H9 (cell line): ENCODE results near the gene TTLL9. TPM values are rescaled to one million over a fixed set of nuclear protein-coding genes. Genes with fewer than 3 reads are reported as not detected.

Experiments
- DNase-seq: peaks from one replicate; pipeline ENCODE4 v3.0.0-alpha.2; 2017
- H2AFZ ChIP-seq: one replicate; pipeline ENCODE4 v1.6.1; 2013; ENCODE audit warnings: mild to moderate bottlenecking, low read length, control low read depth, moderate library complexity
- H2AK5ac ChIP-seq: 2 replicates; pipeline ENCODE4 v1.6.1; 2013; ENCODE audit warnings: low read length, control low read depth, mixed read lengths; ENCODE audit not compliant: insufficient read length
- H2BK120ac ChIP-seq: one replicate; pipeline ENCODE4 v1.6.1; 2013; ENCODE audit warnings: low read depth, mild to moderate bottlenecking, low read length, control low read depth, inconsistent platforms; ENCODE audit not compliant: poor library complexity, severe bottlenecking
- H2BK12ac ChIP-seq: 2 replicates; pipeline ENCODE4 v1.6.1; 2013; ENCODE audit warnings: low read length, control low read depth, mixed read lengths, low read depth; ENCODE audit not compliant: insufficient read length
- H2BK15ac ChIP-seq: 2 replicates; pipeline ENCODE4 v1.6.1; 2013; ENCODE audit warnings: low read depth, low read length, control low read depth
- H2BK20ac ChIP-seq: one replicate; pipeline ENCODE4 v1.6.1; 2013; ENCODE audit warnings: low read depth, mild to moderate bottlenecking, low read length, control low read depth, inconsistent platforms; ENCODE audit not compliant: poor library complexity, severe bottlenecking
- H2BK5ac ChIP-seq: 2 replicates; pipeline ENCODE4 v1.6.1; 2013; ENCODE audit warnings: low read length, control low read depth, mixed read lengths; ENCODE audit not compliant: insufficient read length
- H3K14ac ChIP-seq: 2 replicates; pipeline ENCODE4 v1.6.1; 2013; ENCODE audit warnings: low read length, control low read depth; ENCODE audit not compliant: insufficient read depth
- H3K18ac ChIP-seq: 2 replicates; pipeline ENCODE4 v1.6.1; 2013; ENCODE audit warnings: low read depth, mild to moderate bottlenecking, mixed read lengths, low read length, control low read depth; ENCODE audit not compliant: insufficient read length
- H3K23ac ChIP-seq: 2 replicates; pipeline ENCODE4 v1.6.1; 2013; ENCODE audit warnings: low read length, control low read depth, mixed read lengths, low read depth; ENCODE audit not compliant: insufficient read length
- H3K23me2 ChIP-seq: 2 replicates; pipeline ENCODE4 v1.6.1; 2013; ENCODE audit warnings: low read depth, mild to moderate bottlenecking, mixed read lengths, low read length, control low read depth; ENCODE audit not compliant: insufficient read length, poor library complexity, severe bottlenecking
- H3K27ac ChIP-seq: 2 replicates; pipeline ENCODE4 v1.5.1; 2013; ENCODE audit warnings: low read length, control low read depth, mixed read lengths, low read depth; ENCODE audit not compliant: insufficient read length
- H3K27me3 ChIP-seq: 2 replicates; pipeline ENCODE4 v1.6.1; 2013; ENCODE audit warnings: low read length, control low read depth, inconsistent platforms; ENCODE audit not compliant: insufficient read depth
- H3K4ac ChIP-seq: 2 replicates; pipeline ENCODE4 v1.6.1; 2013; ENCODE audit warnings: low read depth, mild to moderate bottlenecking, control low read depth, inconsistent platforms, low read length, moderate library complexity
- H3K4me1 ChIP-seq: 2 replicates; pipeline ENCODE4 v1.6.1; 2013; ENCODE audit warnings: low read length, control low read depth, inconsistent platforms; ENCODE audit not compliant: insufficient read depth
- H3K4me2 ChIP-seq: 2 replicates; pipeline ENCODE4 v1.6.1; 2013; ENCODE audit warnings: low read length, control low read depth, mixed read lengths; ENCODE audit not compliant: insufficient read length, insufficient read depth
- H3K56ac ChIP-seq: 2 replicates; pipeline ENCODE4 v1.6.1; 2013; ENCODE audit warnings: low read depth, mild to moderate bottlenecking, mixed read lengths, low read length, control low read depth; ENCODE audit not compliant: insufficient read length
- H3K79me1 ChIP-seq: 2 replicates; pipeline ENCODE4 v1.6.1; 2013; ENCODE audit warnings: low read depth, mild to moderate bottlenecking, moderate library complexity, low read length, control low read depth, inconsistent platforms; ENCODE audit not compliant: insufficient read depth, poor library complexity, severe bottlenecking
- H3K79me2 ChIP-seq: 2 replicates; pipeline ENCODE4 v1.6.1; 2013; ENCODE audit warnings: low read length, control low read depth, inconsistent platforms; ENCODE audit not compliant: insufficient read depth
- H3K9ac ChIP-seq: 2 replicates; pipeline ENCODE4 v1.6.1; 2013; ENCODE audit warnings: low read length, control low read depth, mixed read lengths; ENCODE audit not compliant: insufficient read length; ENCODE audit errors: extremely low read depth
- H3K9me3 ChIP-seq: one replicate; pipeline ENCODE4 v1.6.1; 2013; ENCODE audit warnings: low read depth, low read length, inconsistent platforms; ENCODE audit not compliant: control insufficient read depth
- H3T11ph ChIP-seq: one replicate; pipeline ENCODE4 v1.6.1; 2013; ENCODE audit warnings: mild to moderate bottlenecking, low read length, control low read depth, inconsistent platforms
- H4K20me1 ChIP-seq: one replicate; pipeline ENCODE4 v1.6.1; 2013; ENCODE audit not compliant: control insufficient read depth, insufficient read length, insufficient read depth
- H4K5ac ChIP-seq: 2 replicates; pipeline ENCODE4 v1.6.1; 2013; ENCODE audit warnings: low read depth, mild to moderate bottlenecking, mixed read lengths, low read length, control low read depth; ENCODE audit not compliant: insufficient read length
- H4K8ac ChIP-seq: replicated peaks from 2 replicates; pipeline ENCODE4 v1.6.1; 2013; ENCODE audit warnings: low read length, control low read depth, mixed read lengths, low read depth; ENCODE audit not compliant: insufficient read length
- H4K91ac ChIP-seq: 2 replicates; pipeline ENCODE4 v1.6.1; 2013; ENCODE audit warnings: low read depth, mild to moderate bottlenecking, moderate library complexity, mixed read lengths, low read length, control low read depth; ENCODE audit not compliant: insufficient read length
- H3K27ac Mint-ChIP-seq, 3 experiments: 2 replicates in 2 of 3; 3 replicates in 1 of 3; pipeline ENCODE4 v1.8.0; 2020 to 2021; ENCODE audit warnings: mixed read lengths in 3 of 3, mild to moderate bottlenecking in 1 of 3, moderate library complexity in 1 of 3
- H3K27me3 Mint-ChIP-seq: 2 replicates; pipeline ENCODE4 v1.8.0; 2021; ENCODE audit warnings: low read depth, mild to moderate bottlenecking, moderate library complexity, mixed read lengths
- H3K36me3 Mint-ChIP-seq, 3 experiments: 2 replicates in 2 of 3; 3 replicates in 1 of 3; pipeline ENCODE4 v1.8.0; 2020 to 2021; ENCODE audit warnings: low read depth in 3 of 3, mixed read lengths in 3 of 3; ENCODE audit not compliant: insufficient read depth in 1 of 3
- H3K4me1 Mint-ChIP-seq, 2 experiments: 2 replicates each; pipeline ENCODE4 v1.8.0; 2020; ENCODE audit warnings: mixed read lengths in 2 of 2
- H3K4me3 Mint-ChIP-seq, 2 experiments: 2 replicates in 1 of 2; 3 replicates in 1 of 2; pipeline ENCODE4 v1.8.0; 2020 to 2021; ENCODE audit warnings: mild to moderate bottlenecking in 2 of 2, mixed read lengths in 2 of 2, moderate library complexity in 1 of 2
- H3K9me3 Mint-ChIP-seq, 2 experiments: 2 replicates in 1 of 2; 3 replicates in 1 of 2; pipeline ENCODE4 v1.8.0; 2020; ENCODE audit warnings: mild to moderate bottlenecking in 2 of 2, mixed read lengths in 2 of 2, moderate library complexity in 1 of 2
- WGBS: extraction: QIAGEN DNeasy Blood & Tissue Kit; methylation state at CpG from one replicate; pipeline ENCODE4 v1.1.7; 2013; ENCODE audit warnings: missing lambda C conversion rate, low lambda C conversion rate, mixed read lengths; ENCODE audit not compliant: insufficient read length; ENCODE audit errors: extremely low coverage; 5-methylcytosine and 5-hydroxymethylcytosine counted together
- total RNA-seq: library from RNA; stranded (reverse); gene quantifications from 2 replicates; pipeline ENCODE4 v1.2.1, GENCODE V29; 2021
- TF ChIP-seq, protein P1 (sequence below): fragments of 200-600 bp; sonication (generic); conservative IDR thresholded peaks from 3 replicates; pipeline ENCODE4 v1.8.0; 2021; ENCODE audit warnings: antibody characterized with exemption, mild to moderate bottlenecking

Gene TTLL9
- total RNA-seq, 1 experiment from 2014 or later: 0.20 TPM

- no peak overlapping the region for H3K18ac ChIP-seq
- H3K27me3 ChIP-seq: no peaks in the 10 kb centered on the region
- H3K4me3 Mint-ChIP-seq: no peak overlapping the region
- H2BK12ac ChIP-seq: no peak overlapping the region
- H3K56ac ChIP-seq: no peak overlapping the region
- H3T11ph ChIP-seq: no peak overlapping the region
- no peaks in the 10 kb centered on the region; the same call in 1 of the 2 replicates for H3K4me1 ChIP-seq
- no peak overlapping the region for H2AFZ ChIP-seq
- H3K27ac ChIP-seq: no peak overlapping the region
- no peak overlapping the region for H2BK15ac ChIP-seq
- no CpG with 5 or more reads among the region's 7 CpGs for WGBS
- no peak overlapping the region for H3K14ac ChIP-seq
- no peaks in the 10 kb centered on the region for H3K9me3 ChIP-seq
- no peak overlapping the region for H2BK120ac ChIP-seq
- H4K20me1 ChIP-seq: no peaks in the 10 kb centered on the region
- TF ChIP-seq, protein P1, sequence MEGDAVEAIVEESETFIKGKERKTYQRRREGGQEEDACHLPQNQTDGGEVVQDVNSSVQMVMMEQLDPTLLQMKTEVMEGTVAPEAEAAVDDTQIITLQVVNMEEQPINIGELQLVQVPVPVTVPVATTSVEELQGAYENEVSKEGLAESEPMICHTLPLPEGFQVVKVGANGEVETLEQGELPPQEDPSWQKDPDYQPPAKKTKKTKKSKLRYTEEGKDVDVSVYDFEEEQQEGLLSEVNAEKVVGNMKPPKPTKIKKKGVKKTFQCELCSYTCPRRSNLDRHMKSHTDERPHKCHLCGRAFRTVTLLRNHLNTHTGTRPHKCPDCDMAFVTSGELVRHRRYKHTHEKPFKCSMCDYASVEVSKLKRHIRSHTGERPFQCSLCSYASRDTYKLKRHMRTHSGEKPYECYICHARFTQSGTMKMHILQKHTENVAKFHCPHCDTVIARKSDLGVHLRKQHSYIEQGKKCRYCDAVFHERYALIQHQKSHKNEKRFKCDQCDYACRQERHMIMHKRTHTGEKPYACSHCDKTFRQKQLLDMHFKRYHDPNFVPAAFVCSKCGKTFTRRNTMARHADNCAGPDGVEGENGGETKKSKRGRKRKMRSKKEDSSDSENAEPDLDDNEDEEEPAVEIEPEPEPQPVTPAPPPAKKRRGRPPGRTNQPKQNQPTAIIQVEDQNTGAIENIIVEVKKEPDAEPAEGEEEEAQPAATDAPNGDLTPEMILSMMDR: no peak
- no peak overlapping the region for H3K4me2 ChIP-seq
- no peak overlapping the region for H4K91ac ChIP-seq
- H3K23me2 ChIP-seq: no peaks in the 10 kb centered on the region
- no peak overlapping the region for H2AK5ac ChIP-seq
- H4K5ac ChIP-seq: no peak overlapping the region
- H3K9me3 Mint-ChIP-seq: peaks cover 0 to 11% of the 10 kb centered on the region in 2 experiments; a peak in 1 of 5 replicates
- H2BK20ac ChIP-seq: no peak overlapping the region
- H3K36me3 Mint-ChIP-seq: 0 out of 7 replicates have a peak, but pooled peaks cover 0 to 9% (median 0%) of the 10 kb centered on the region in 3 experiments
- H3K23ac ChIP-seq: no peak overlapping the region
- no peak for DNase-seq
- H3K79me2 ChIP-seq: no peaks in the 10 kb centered on the region
- no peaks in the 10 kb centered on the region for H3K79me1 ChIP-seq
- H3K4ac ChIP-seq: no peak overlapping the region
- H3K27me3 Mint-ChIP-seq: no peaks in the 10 kb centered on the region; the same call in none of the 2 replicates
- H3K4me1 Mint-ChIP-seq: peaks cover 53 to 55% of the 10 kb centered on the region in 2 experiments
- no peak overlapping the region for H2BK5ac ChIP-seq
- 0 out of 7 replicates have a peak overlapping the region, but pooled peaks of 1 of the 3 experiments have one; percentile 85 for H3K27ac Mint-ChIP-seq
- no peak overlapping the region for H3K9ac ChIP-seq
- H4K8ac ChIP-seq: no peak overlapping the region
Measured at GRCh38 chr20:31918466-31919105, 48.2 kb downstream of the TTLL9 start.
